Stimulated activated CD4-positive, alpha-beta T cell treated with anti-CD3 and anti-CD28 coated beads, Interleukin-1b, Interleukin-23, amount 100 ng/mL, for 1 hour (primary cell): Measurements from ENCODE around the gene EXOC2.
A peak's percentile ranks its signal among the peaks of the same experiment; 100 is the strongest.

ENCODE experiments used
- DNase-seq, 2 donors: peaks; one replicate each; pipeline ENCODE4 v3.0.0-alpha.2; 2020; ENCODE audit warnings: low read depth in 2 of 2

EXOC2 gene

DNA sequence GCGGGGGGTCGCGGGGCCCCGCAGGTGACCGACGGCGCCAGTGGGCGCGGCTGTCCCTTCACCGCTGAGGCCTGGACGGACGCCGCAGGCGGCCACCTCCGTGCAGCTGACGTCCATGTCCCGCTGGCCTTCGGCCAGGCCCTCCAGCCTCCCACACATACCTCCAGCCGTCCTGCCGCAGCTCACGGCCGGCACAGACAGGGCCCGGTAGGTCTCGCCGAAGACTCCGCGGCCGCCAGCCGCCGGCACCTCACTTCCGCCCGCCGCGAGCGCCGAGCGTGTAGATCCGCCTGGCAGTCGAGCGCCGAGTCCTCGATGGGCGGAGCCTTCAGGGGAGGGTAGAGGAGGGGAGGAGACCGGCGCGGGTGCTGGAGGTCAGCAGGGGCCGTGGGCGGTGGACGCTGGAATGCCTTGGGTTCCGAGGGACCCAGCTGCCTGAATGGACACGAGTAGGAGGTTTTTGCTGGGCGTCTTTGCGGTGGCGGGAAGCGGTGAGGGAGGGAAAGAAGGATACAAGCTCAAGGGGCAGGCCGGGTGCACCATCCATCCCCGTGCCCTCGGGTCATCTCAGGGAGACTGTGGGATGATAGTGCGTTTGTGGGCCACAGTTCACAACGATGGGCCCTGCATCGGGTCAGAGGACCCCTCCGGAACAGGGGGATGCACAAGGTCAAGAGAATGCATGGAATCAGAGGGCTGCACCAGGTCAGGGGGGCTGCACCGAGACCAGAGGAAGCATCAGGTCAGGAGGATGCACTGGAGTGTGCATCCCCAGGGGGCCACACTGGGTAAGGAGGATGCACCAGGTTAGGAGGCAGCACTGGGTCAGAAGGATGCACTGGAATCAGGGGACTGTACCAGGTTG is at the start of gene EXOC2:
TSS of gene EXOC2 (minus strand) at position 282 of the 865 bp plus-strand sequence. CDS start 55,321 bp downstream, outside the sequence.
- peak; percentile 42 to 66 for DNase-seq

GRCh38 chr6:741410-742339 is 48.7 kb upstream of the EXOC2 start:
- no peak for DNase-seq

GRCh38 chr6:736657-737446 is 43.9 kb upstream of the EXOC2 start:
- DNase-seq: no peak

DNA sequence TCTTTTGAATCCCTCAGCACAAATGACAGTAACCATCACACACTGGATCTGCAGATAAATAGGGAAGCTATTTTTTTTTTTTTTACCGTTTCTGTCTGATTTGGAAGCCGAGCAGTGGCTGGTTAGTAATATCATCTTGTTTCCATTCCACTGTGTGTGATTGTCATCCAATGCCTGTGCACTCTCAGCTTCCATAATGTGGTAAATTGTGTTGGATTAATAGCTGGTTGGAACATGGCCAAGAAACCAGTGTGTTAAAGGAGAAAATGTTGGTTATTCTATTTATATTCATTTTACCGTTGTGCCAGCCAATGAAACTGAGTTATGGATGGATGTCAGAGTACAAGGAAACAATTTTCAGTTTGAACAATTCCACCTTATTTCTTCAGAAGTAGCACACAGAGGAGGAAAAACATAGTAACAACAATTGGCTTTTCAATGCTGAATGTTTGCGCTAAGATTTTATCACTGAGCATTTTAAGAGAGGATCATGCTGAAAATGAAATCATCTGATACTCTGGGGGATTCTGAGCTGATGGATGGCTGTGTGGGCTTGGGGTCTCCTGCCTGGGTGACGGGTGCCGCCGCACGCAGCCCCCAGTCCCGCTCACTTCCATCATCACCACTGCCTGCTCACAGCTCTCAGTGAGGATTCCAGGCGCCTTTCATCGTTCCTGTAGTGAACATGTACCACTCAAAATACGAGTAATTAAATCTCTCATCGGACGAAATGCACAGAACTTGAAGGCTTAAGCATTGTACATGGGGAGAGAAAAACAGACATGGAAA is 40.7 kb upstream of the EXOC2 start:
- no peak for DNase-seq

- no peak for DNase-seq
Observed at GRCh38 chr6:731924-732323, 39.0 kb upstream of the EXOC2 start.

- DNase-seq: no peak
Observed at GRCh38 chr6:729606-730320, 36.8 kb upstream of the EXOC2 start.

DNA sequence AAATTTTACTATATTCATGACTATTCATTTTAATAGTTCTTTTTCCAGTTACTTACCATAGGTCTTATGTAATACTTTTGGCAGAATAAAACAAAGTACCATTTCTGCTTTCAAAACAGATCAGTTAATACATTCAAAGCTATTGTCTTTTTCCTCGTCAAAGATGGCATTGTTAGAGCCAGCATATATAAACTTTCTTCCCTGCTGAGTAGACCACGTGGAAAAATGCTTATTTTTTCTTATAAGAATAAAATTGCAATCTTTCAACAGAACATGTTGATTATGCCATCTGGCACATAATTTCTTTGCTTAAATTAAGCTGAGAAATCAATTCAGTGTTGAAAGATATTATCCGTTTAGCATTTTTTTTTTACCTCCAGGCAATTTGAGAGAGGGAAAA is 34.9 kb upstream of the EXOC2 start:
- DNase-seq: no peak

- no peak for DNase-seq
Observed at GRCh38 chr6:723540-723939, 30.6 kb upstream of the EXOC2 start.

DNA sequence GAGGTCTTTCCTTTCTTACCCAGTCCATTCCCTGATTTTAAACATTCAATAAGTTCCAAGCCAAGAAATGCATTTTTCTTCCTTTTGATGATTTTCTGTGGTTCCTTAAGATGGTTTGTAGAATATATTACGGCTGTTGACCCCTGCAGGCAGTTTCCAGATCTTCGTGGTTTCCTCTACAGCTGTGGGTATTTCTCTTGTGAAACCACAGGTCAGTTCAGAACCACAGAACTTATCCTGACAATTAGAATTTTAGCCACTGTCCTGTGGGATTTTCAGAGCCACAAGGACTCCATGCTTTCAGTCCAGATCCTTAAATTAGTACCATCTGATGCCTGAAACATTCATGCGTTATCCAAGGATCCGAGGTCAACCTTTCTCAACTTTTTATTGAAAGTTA is 29.7 kb upstream of the EXOC2 start:
- DNase-seq: no peak

- DNase-seq: peak; percentile 36 to 56
Observed at GRCh38 chr6:722077-722524, 29.2 kb upstream of the EXOC2 start.

DNA sequence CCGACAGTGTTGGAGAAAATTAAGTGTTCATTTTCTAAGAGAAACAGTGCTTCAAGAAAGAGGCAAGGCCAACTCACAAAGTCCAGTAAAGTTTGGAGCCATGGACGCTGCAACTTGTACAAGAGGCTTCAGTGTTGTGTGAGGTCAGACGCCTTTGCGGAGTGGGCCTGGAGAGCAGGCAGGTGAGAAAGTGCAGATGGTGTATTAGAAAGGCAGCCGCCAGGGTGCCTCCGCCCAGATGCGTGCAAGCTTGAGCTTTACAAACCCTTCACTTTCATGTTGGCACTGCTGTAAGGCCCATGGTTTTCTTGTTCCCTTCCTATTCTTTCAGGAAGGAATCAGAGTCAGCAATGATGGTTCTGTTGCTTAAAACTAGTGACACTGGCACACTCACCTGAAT is 25.4 kb upstream of the EXOC2 start:
- no peak for DNase-seq

GRCh38 chr6:717135-717534 is 24.2 kb upstream of the EXOC2 start:
- DNase-seq: no peak

GRCh38 chr6:715709-716491 is 23.0 kb upstream of the EXOC2 start:
- DNase-seq: no peak

DNA sequence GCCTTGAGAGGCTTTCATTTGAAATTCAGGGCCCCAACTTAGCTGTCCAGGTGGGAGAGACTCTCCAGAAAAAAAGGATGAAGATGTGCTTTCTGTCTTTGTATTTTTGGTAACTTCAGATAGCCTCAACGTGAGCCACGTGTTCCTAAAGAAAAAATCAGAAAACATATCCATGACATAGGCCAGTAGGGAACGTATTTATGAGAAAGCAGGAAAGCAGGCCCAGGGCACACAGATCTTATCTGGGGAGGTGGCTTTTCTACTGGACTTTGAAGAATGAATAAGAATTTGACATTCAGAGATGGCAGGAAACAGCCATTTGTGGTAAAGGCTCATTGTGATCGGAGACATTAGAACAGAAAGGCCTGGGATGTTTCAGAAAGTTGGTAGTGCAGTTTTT is 21.2 kb upstream of the EXOC2 start:
- no peak for DNase-seq

- no peak for DNase-seq
Observed at GRCh38 chr6:713351-713750, 20.4 kb upstream of the EXOC2 start.

GRCh38 chr6:712805-713204 is 19.9 kb upstream of the EXOC2 start:
- no peak for DNase-seq

GRCh38 chr6:711925-712324 is 19.0 kb upstream of the EXOC2 start:
- DNase-seq: no peak

- peak in 1 of 2 donors; percentile 18 for DNase-seq
Observed at GRCh38 chr6:710601-711571, 17.9 kb upstream of the EXOC2 start.
